H9 (cell line): ENCODE data around the gene POT1. TPM values are rescaled to one million over a fixed set of nuclear protein-coding genes. Genes with fewer than 3 reads are reported as not detected.

ENCODE experiments used
- DNase-seq: peaks from one replicate; pipeline ENCODE4 v3.0.0-alpha.2; 2017
- H2AFZ ChIP-seq: one replicate; pipeline ENCODE4 v1.6.1; 2013; ENCODE audit warnings: mild to moderate bottlenecking, low read length, control low read depth, moderate library complexity
- H2AK5ac ChIP-seq: 2 replicates; pipeline ENCODE4 v1.6.1; 2013; ENCODE audit warnings: low read length, control low read depth, mixed read lengths; ENCODE audit not compliant: insufficient read length
- H2BK120ac ChIP-seq: one replicate; pipeline ENCODE4 v1.6.1; 2013; ENCODE audit warnings: low read depth, mild to moderate bottlenecking, low read length, control low read depth, inconsistent platforms; ENCODE audit not compliant: poor library complexity, severe bottlenecking
- H2BK12ac ChIP-seq: 2 replicates; pipeline ENCODE4 v1.6.1; 2013; ENCODE audit warnings: low read length, control low read depth, mixed read lengths, low read depth; ENCODE audit not compliant: insufficient read length
- H2BK15ac ChIP-seq: 2 replicates; pipeline ENCODE4 v1.6.1; 2013; ENCODE audit warnings: low read depth, low read length, control low read depth
- H2BK20ac ChIP-seq: one replicate; pipeline ENCODE4 v1.6.1; 2013; ENCODE audit warnings: low read depth, mild to moderate bottlenecking, low read length, control low read depth, inconsistent platforms; ENCODE audit not compliant: poor library complexity, severe bottlenecking
- H2BK5ac ChIP-seq: 2 replicates; pipeline ENCODE4 v1.6.1; 2013; ENCODE audit warnings: low read length, control low read depth, mixed read lengths; ENCODE audit not compliant: insufficient read length
- H3K14ac ChIP-seq: 2 replicates; pipeline ENCODE4 v1.6.1; 2013; ENCODE audit warnings: low read length, control low read depth; ENCODE audit not compliant: insufficient read depth
- H3K18ac ChIP-seq: 2 replicates; pipeline ENCODE4 v1.6.1; 2013; ENCODE audit warnings: low read depth, mild to moderate bottlenecking, mixed read lengths, low read length, control low read depth; ENCODE audit not compliant: insufficient read length
- H3K23ac ChIP-seq: 2 replicates; pipeline ENCODE4 v1.6.1; 2013; ENCODE audit warnings: low read length, control low read depth, mixed read lengths, low read depth; ENCODE audit not compliant: insufficient read length
- H3K23me2 ChIP-seq: 2 replicates; pipeline ENCODE4 v1.6.1; 2013; ENCODE audit warnings: low read depth, mild to moderate bottlenecking, mixed read lengths, low read length, control low read depth; ENCODE audit not compliant: insufficient read length, poor library complexity, severe bottlenecking
- H3K27ac ChIP-seq: 2 replicates; pipeline ENCODE4 v1.5.1; 2013; ENCODE audit warnings: low read length, control low read depth, mixed read lengths, low read depth; ENCODE audit not compliant: insufficient read length
- H3K27me3 ChIP-seq: 2 replicates; pipeline ENCODE4 v1.6.1; 2013; ENCODE audit warnings: low read length, control low read depth, inconsistent platforms; ENCODE audit not compliant: insufficient read depth
- H3K4ac ChIP-seq: 2 replicates; pipeline ENCODE4 v1.6.1; 2013; ENCODE audit warnings: low read depth, mild to moderate bottlenecking, control low read depth, inconsistent platforms, low read length, moderate library complexity
- H3K4me1 ChIP-seq: 2 replicates; pipeline ENCODE4 v1.6.1; 2013; ENCODE audit warnings: low read length, control low read depth, inconsistent platforms; ENCODE audit not compliant: insufficient read depth
- H3K4me2 ChIP-seq: 2 replicates; pipeline ENCODE4 v1.6.1; 2013; ENCODE audit warnings: low read length, control low read depth, mixed read lengths; ENCODE audit not compliant: insufficient read length, insufficient read depth
- H3K56ac ChIP-seq: 2 replicates; pipeline ENCODE4 v1.6.1; 2013; ENCODE audit warnings: low read depth, mild to moderate bottlenecking, mixed read lengths, low read length, control low read depth; ENCODE audit not compliant: insufficient read length
- H3K79me1 ChIP-seq: 2 replicates; pipeline ENCODE4 v1.6.1; 2013; ENCODE audit warnings: low read depth, mild to moderate bottlenecking, moderate library complexity, low read length, control low read depth, inconsistent platforms; ENCODE audit not compliant: insufficient read depth, poor library complexity, severe bottlenecking
- H3K79me2 ChIP-seq: 2 replicates; pipeline ENCODE4 v1.6.1; 2013; ENCODE audit warnings: low read length, control low read depth, inconsistent platforms; ENCODE audit not compliant: insufficient read depth
- H3K9ac ChIP-seq: 2 replicates; pipeline ENCODE4 v1.6.1; 2013; ENCODE audit warnings: low read length, control low read depth, mixed read lengths; ENCODE audit not compliant: insufficient read length; ENCODE audit errors: extremely low read depth
- H3K9me3 ChIP-seq: one replicate; pipeline ENCODE4 v1.6.1; 2013; ENCODE audit warnings: low read depth, low read length, inconsistent platforms; ENCODE audit not compliant: control insufficient read depth
- H3T11ph ChIP-seq: one replicate; pipeline ENCODE4 v1.6.1; 2013; ENCODE audit warnings: mild to moderate bottlenecking, low read length, control low read depth, inconsistent platforms
- H4K20me1 ChIP-seq: one replicate; pipeline ENCODE4 v1.6.1; 2013; ENCODE audit not compliant: control insufficient read depth, insufficient read length, insufficient read depth
- H4K5ac ChIP-seq: 2 replicates; pipeline ENCODE4 v1.6.1; 2013; ENCODE audit warnings: low read depth, mild to moderate bottlenecking, mixed read lengths, low read length, control low read depth; ENCODE audit not compliant: insufficient read length
- H4K8ac ChIP-seq: replicated peaks from 2 replicates; pipeline ENCODE4 v1.6.1; 2013; ENCODE audit warnings: low read length, control low read depth, mixed read lengths, low read depth; ENCODE audit not compliant: insufficient read length
- H4K91ac ChIP-seq: 2 replicates; pipeline ENCODE4 v1.6.1; 2013; ENCODE audit warnings: low read depth, mild to moderate bottlenecking, moderate library complexity, mixed read lengths, low read length, control low read depth; ENCODE audit not compliant: insufficient read length
- H3K27ac Mint-ChIP-seq, 3 experiments: 2 replicates in 2 of 3; 3 replicates in 1 of 3; pipeline ENCODE4 v1.8.0; 2020 to 2021; ENCODE audit warnings: mixed read lengths in 3 of 3, mild to moderate bottlenecking in 1 of 3, moderate library complexity in 1 of 3
- H3K27me3 Mint-ChIP-seq: 2 replicates; pipeline ENCODE4 v1.8.0; 2021; ENCODE audit warnings: low read depth, mild to moderate bottlenecking, moderate library complexity, mixed read lengths
- H3K36me3 Mint-ChIP-seq, 3 experiments: 2 replicates in 2 of 3; 3 replicates in 1 of 3; pipeline ENCODE4 v1.8.0; 2020 to 2021; ENCODE audit warnings: low read depth in 3 of 3, mixed read lengths in 3 of 3; ENCODE audit not compliant: insufficient read depth in 1 of 3
- H3K4me1 Mint-ChIP-seq, 2 experiments: 2 replicates each; pipeline ENCODE4 v1.8.0; 2020; ENCODE audit warnings: mixed read lengths in 2 of 2
- H3K4me3 Mint-ChIP-seq, 2 experiments: 2 replicates in 1 of 2; 3 replicates in 1 of 2; pipeline ENCODE4 v1.8.0; 2020 to 2021; ENCODE audit warnings: mild to moderate bottlenecking in 2 of 2, mixed read lengths in 2 of 2, moderate library complexity in 1 of 2
- H3K9me3 Mint-ChIP-seq, 2 experiments: 2 replicates in 1 of 2; 3 replicates in 1 of 2; pipeline ENCODE4 v1.8.0; 2020; ENCODE audit warnings: mild to moderate bottlenecking in 2 of 2, mixed read lengths in 2 of 2, moderate library complexity in 1 of 2
- WGBS: extraction: QIAGEN DNeasy Blood & Tissue Kit; methylation state at CpG from one replicate; pipeline ENCODE4 v1.1.7; 2013; ENCODE audit warnings: missing lambda C conversion rate, low lambda C conversion rate, mixed read lengths; ENCODE audit not compliant: insufficient read length; ENCODE audit errors: extremely low coverage; 5-methylcytosine and 5-hydroxymethylcytosine counted together
- total RNA-seq: library from RNA; stranded (reverse); gene quantifications from 2 replicates; pipeline ENCODE4 v1.2.1, GENCODE V29; 2021
- TF ChIP-seq, protein P1 (sequence below): fragments of 200-600 bp; sonication (generic); conservative IDR thresholded peaks from 3 replicates; pipeline ENCODE4 v1.8.0; 2021; ENCODE audit warnings: antibody characterized with exemption, mild to moderate bottlenecking

Gene POT1
- total RNA-seq, 1 experiment from 2014 or later, result 23.4 TPM

DNA sequence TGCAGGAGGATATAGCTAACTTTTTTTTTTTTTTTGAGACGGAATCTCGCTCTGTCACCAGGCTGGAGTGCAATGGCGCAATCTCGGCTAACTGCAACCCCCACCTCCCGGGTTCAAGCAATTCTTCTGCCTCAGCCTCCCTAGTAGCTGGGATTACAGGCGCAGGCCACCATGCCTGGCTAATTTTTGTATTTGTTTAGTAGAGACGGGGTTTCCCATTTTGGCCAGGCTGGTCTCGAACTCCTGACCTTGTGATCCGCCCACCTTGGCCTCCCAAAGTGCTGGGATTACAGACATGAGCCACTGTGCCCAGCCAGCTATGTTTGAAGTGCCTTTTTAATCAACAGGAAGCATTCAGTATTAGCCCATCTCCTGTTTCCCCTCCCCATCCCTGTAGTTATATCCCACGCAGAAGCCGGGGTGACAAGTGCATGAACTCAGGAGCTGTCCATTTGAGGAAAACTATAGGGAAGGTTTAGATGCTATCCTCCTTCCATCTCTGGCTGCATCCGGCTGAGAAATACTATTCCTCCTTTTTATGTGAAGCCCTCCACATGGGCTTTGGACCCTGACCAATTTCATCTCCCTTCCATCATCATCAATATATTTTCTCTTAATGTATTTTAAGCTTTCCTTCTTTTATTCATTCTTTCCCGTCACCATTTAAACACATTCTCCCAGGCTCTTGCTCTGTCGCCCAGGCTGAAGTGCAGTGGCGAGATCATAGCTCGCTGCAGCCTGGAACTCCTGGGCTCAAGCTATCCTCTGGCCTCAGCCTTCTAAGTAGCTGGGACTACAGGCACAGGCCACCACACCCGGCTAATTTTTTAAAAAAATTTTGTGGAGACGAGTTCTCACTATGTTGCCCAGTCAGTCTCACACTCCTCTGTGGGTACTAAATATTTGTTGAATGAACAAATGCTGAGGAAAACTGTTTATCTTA, 1.3 kb upstream of the POT1 start:
- no peak overlapping the region for H3K4me2 ChIP-seq
- H3K9ac ChIP-seq, result no peak overlapping the region
- no peak overlapping the region for H3K14ac ChIP-seq
- no peak overlapping the region for H2AFZ ChIP-seq
- H3K27ac ChIP-seq, result no peak overlapping the region
- H3K79me2 ChIP-seq, result 0 out of 2 replicates have a peak, but pooled peaks cover 3% of the 10 kb centered on the region
- TF ChIP-seq, protein P1, sequence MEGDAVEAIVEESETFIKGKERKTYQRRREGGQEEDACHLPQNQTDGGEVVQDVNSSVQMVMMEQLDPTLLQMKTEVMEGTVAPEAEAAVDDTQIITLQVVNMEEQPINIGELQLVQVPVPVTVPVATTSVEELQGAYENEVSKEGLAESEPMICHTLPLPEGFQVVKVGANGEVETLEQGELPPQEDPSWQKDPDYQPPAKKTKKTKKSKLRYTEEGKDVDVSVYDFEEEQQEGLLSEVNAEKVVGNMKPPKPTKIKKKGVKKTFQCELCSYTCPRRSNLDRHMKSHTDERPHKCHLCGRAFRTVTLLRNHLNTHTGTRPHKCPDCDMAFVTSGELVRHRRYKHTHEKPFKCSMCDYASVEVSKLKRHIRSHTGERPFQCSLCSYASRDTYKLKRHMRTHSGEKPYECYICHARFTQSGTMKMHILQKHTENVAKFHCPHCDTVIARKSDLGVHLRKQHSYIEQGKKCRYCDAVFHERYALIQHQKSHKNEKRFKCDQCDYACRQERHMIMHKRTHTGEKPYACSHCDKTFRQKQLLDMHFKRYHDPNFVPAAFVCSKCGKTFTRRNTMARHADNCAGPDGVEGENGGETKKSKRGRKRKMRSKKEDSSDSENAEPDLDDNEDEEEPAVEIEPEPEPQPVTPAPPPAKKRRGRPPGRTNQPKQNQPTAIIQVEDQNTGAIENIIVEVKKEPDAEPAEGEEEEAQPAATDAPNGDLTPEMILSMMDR, result no peak
- Mint-ChIP-seq H3K36me3 (peaks cover 0 to 6% (median 2%) of the 10 kb centered on the region in 3 experiments; a peak in 3 of 7 replicates), H3K9me3 (no peaks in the 10 kb centered on the region), H3K27me3 (peaks cover 3% of the 10 kb centered on the region; the same call in 1 of the 2 replicates), H3K27ac (no peak overlapping the region), H3K4me1 (peaks cover 6 to 11% of the 10 kb centered on the region in 2 experiments), H3K4me3 (peak overlapping the region in 1 of 2 experiments; percentile 2; a peak in 1 of 5 replicates)
- H3T11ph ChIP-seq, result no peak overlapping the region
- H4K91ac ChIP-seq, result no peak overlapping the region
- WGBS, result 100% methylated on average over 1 of the region's 18 CpGs
- no peak overlapping the region for H2BK5ac ChIP-seq
- H3K9me3 ChIP-seq, result no peaks in the 10 kb centered on the region
- H3K4me1 ChIP-seq, result no peaks in the 10 kb centered on the region
- no peak overlapping the region for H3K23ac ChIP-seq
- no peaks in the 10 kb centered on the region for H4K20me1 ChIP-seq
- H2AK5ac ChIP-seq, result no peak overlapping the region
- no peak for DNase-seq
- H2BK12ac ChIP-seq, result no peak overlapping the region
- H2BK20ac ChIP-seq, result no peak overlapping the region
- no peaks in the 10 kb centered on the region for H3K23me2 ChIP-seq
- no peak overlapping the region for H2BK15ac ChIP-seq
- no peaks in the 10 kb centered on the region for H3K79me1 ChIP-seq
- H3K56ac ChIP-seq, result no peak overlapping the region
- no peak overlapping the region for H3K18ac ChIP-seq
- H2BK120ac ChIP-seq, result no peak overlapping the region
- H4K8ac ChIP-seq, result no peak overlapping the region
- no peak overlapping the region for H3K4ac ChIP-seq
- no peaks in the 10 kb centered on the region for H3K27me3 ChIP-seq
- H4K5ac ChIP-seq, result no peak overlapping the region
